Measurements from ENCODE around the gene FGFBP3. TPM values are rescaled to one million over a fixed set of nuclear protein-coding genes. Genes with fewer than 3 reads are reported as not detected.
"Not testable (repeated sequence)": the region's sequence is repeated elsewhere in the genome, so short reads cannot be mapped to it uniquely, and the experiment has no call there.

FGFBP3 gene
- total RNA-seq, 1 experiment from 2014 or later: 1.5 TPM

GRCh38 chr10:91896212-91896756 is 13.0 kb downstream of the FGFBP3 start:
- no TSS peak for BruUV-seq (replicated peaks)
- H3K4me1 ChIP-seq (ENCODE audit: control insufficient read depth, insufficient read depth, low read length): peaks cover 11% of the 10 kb centered on the region
- H3K36me3 ChIP-seq (ENCODE audit: control insufficient read depth, insufficient read depth, low read length): no peaks in the 10 kb centered on the region
- H3K9me3 ChIP-seq (ENCODE audit: control insufficient read depth, insufficient read depth, low read depth, low read length): no peaks in the 10 kb centered on the region
- in situ Hi-C loops (cut with HindIII; ENCODE audit: low pct_unique_long_range_greater_than_20kb, low sequenced_read_pairs): no loop called here
- intact Hi-C loops (cut with micrococcal nuclease; ENCODE audit: unreplicated experiment): no loop called here
- ChIA-PET CTCF (no interaction called here), POLR2A (no interaction called here)
- ATAC-seq: no peak
- DNase-seq (ENCODE audit: low read depth, low spot score): no peak
- no peak overlapping the region for H3K4me3 ChIP-seq (ENCODE audit: low read depth in 2 of 2, low read length in 2 of 2)
- no peaks in the 10 kb centered on the region for H3K27me3 ChIP-seq (ENCODE audit: control insufficient read depth, insufficient read depth, low read length)
- no peak for TF ChIP-seq CTCF (IDR thresholded peaks at IDR 0.05)
- no peak for TF ChIP-seq SIN3A (IDR thresholded peaks at IDR 0.05; ENCODE audit: borderline replicate concordance, insufficient read depth, low read depth, low read length)
- TF ChIP-seq REST (IDR thresholded peaks at IDR 0.05; ENCODE audit: insufficient read depth in 1 of 2, low read depth in 2 of 2, low read length in 1 of 2): no peak
- no peak for TF ChIP-seq TCF7L2 (IDR thresholded peaks at IDR 0.05; ENCODE audit: low read depth, low read length)
- TF ChIP-seq POLR2AphosphoS5 (IDR thresholded peaks at IDR 0.05; ENCODE audit: low read depth, low read length): no peak
- no peak overlapping the region for H3K27ac ChIP-seq (ENCODE audit: low read length)

- in situ Hi-C loops (cut with HindIII; ENCODE audit: low pct_unique_long_range_greater_than_20kb, low sequenced_read_pairs); intact Hi-C loops (cut with micrococcal nuclease; ENCODE audit: unreplicated experiment); H3K4me3 ChIP-seq (ENCODE audit: low read depth in 2 of 2, low read length in 2 of 2); H3K36me3 ChIP-seq (ENCODE audit: control insufficient read depth, insufficient read depth, low read length); H3K27ac ChIP-seq (ENCODE audit: low read length); POLR2A ChIA-PET; H3K9me3 ChIP-seq (ENCODE audit: control insufficient read depth, insufficient read depth, low read depth, low read length); DNase-seq (ENCODE audit: low read depth, low spot score); H3K27me3 ChIP-seq (ENCODE audit: control insufficient read depth, insufficient read depth, low read length); BruUV-seq (replicated peaks); H3K4me1 ChIP-seq (ENCODE audit: control insufficient read depth, insufficient read depth, low read length); ATAC-seq; CTCF ChIA-PET: not testable (repeated sequence)
Measured at GRCh38 chr10:91894261-91894685, 15.0 kb downstream of the FGFBP3 start.

GRCh38 chr10:91893051-91893450 is 16.2 kb downstream of the FGFBP3 start:
- H3K36me3 ChIP-seq (ENCODE audit: control insufficient read depth, insufficient read depth, low read length): no peaks in the 10 kb centered on the region
- H3K9me3 ChIP-seq (ENCODE audit: control insufficient read depth, insufficient read depth, low read depth, low read length): no peaks in the 10 kb centered on the region
- in situ Hi-C loops (cut with HindIII; ENCODE audit: low pct_unique_long_range_greater_than_20kb, low sequenced_read_pairs) (no loop called here), intact Hi-C loops (cut with micrococcal nuclease; ENCODE audit: unreplicated experiment) (no loop called here)
- H3K27me3 ChIP-seq (ENCODE audit: control insufficient read depth, insufficient read depth, low read length): no peaks in the 10 kb centered on the region
- ChIA-PET POLR2A (interaction anchor here (0.6 kb wide), 1 partner anchor 233 kb away, joined by 4 read pairs; no protein-coding TSS in a partner anchor), CTCF (no interaction called here)
- H3K4me1 ChIP-seq (ENCODE audit: control insufficient read depth, insufficient read depth, low read length): peaks cover 11% of the 10 kb centered on the region
- H3K27ac ChIP-seq (ENCODE audit: low read length): no peak overlapping the region
- BruUV-seq (replicated peaks): no TSS peak
- DNase-seq (ENCODE audit: low read depth, low spot score): no peak
- no peak overlapping the region for H3K4me3 ChIP-seq (ENCODE audit: low read depth in 2 of 2, low read length in 2 of 2)
- ATAC-seq: no peak
- no peak for TF ChIP-seq POLR2AphosphoS5 (IDR thresholded peaks at IDR 0.05; ENCODE audit: low read depth, low read length)
- TF ChIP-seq TCF7L2 (IDR thresholded peaks at IDR 0.05; ENCODE audit: low read depth, low read length): no peak
- TF ChIP-seq SIN3A (IDR thresholded peaks at IDR 0.05; ENCODE audit: borderline replicate concordance, insufficient read depth, low read depth, low read length): no peak
- TF ChIP-seq REST (IDR thresholded peaks at IDR 0.05; ENCODE audit: insufficient read depth in 1 of 2, low read depth in 2 of 2, low read length in 1 of 2): no peak
- no peak for TF ChIP-seq CTCF (IDR thresholded peaks at IDR 0.05)

Measured in Panc1 (cell line).